Measurements from ENCODE around the gene FGFR1OP2. TPM values are rescaled to one million over a fixed set of nuclear protein-coding genes. Genes with fewer than 3 reads are reported as not detected.

The FGFR1OP2 gene
- polyA plus RNA-seq, 1 of the 3 experiments (the other 2 are of a cell fraction), result 20.6 TPM

- WGBS (ENCODE audit: low lambda C conversion rate), result 63% methylated on average over 1 of the region's 1 CpG
- CTCF ChIA-PET, result interaction anchor here (1.2 kb wide), 1 partner anchor 10 kb away, joined by 3 read pairs; no protein-coding TSS in a partner anchor
- TF ChIP-seq TAF1 (IDR thresholded peaks at IDR 0.05; ENCODE audit: borderline replicate concordance, low read depth, low read length) (no peak), FOXJ3 (CRISPR knock-in tag; IDR thresholded peaks at IDR 0.05) (no peak), TEAD4 (IDR thresholded peaks at IDR 0.05; ENCODE audit: borderline replicate concordance, insufficient read depth) (no peak), MXI1 (IDR thresholded peaks at IDR 0.05; ENCODE audit: low read depth, low read length) (0 out of 2 replicates have a peak, but pooled peaks have one; percentile 25), RCOR1 (IDR thresholded peaks at IDR 0.05; ENCODE audit: low read length) (peak; percentile 67), CHD2 (IDR thresholded peaks at IDR 0.05; ENCODE audit: low read length, partially characterized antibody) (no peak), RXRA (IDR thresholded peaks at IDR 0.05; ENCODE audit: borderline replicate concordance, low read depth) (no peak), FOSL2 (IDR thresholded peaks at IDR 0.05; ENCODE audit: borderline replicate concordance, low read depth) (no peak), MAX (IDR thresholded peaks at IDR 0.05; ENCODE audit: low read depth) (no peak), IRF3 (IDR thresholded peaks at IDR 0.05; ENCODE audit: low read depth, low read length) (no peak), RFX5 (IDR thresholded peaks at IDR 0.05; ENCODE audit: low read length) (no peak), ELF1 (IDR thresholded peaks at IDR 0.05) (no peak), MEF2A (IDR thresholded peaks at IDR 0.05; ENCODE audit: borderline replicate concordance, low read depth) (no peak), GATA2 (CRISPR knock-in tag; IDR thresholded peaks at IDR 0.05) (peak; percentile 70), POLR2AphosphoS5 (IDR thresholded peaks at IDR 0.05; ENCODE audit: low read depth, low read length) (no peak), SIN3A (IDR thresholded peaks at IDR 0.05; ENCODE audit: borderline replicate concordance, low read depth, low read length) (no peak)
Observed at GRCh38 chr12:26906704-26907103, 31.6 kb upstream of the FGFR1OP2 start.

More at GRCh38 chr12:26906704-26907103, 31.6 kb upstream of the FGFR1OP2 start:
- Histone ChIP-seq H3K9ac (no peak overlapping the region), H3K4me3 (ENCODE audit: low read depth in 2 of 2, low read length in 1 of 2) (no peak overlapping the region), H2AFZ (ENCODE audit: low read depth) (no peak overlapping the region), H3K27ac (ENCODE audit: low read depth in 2 of 2, low read length in 1 of 2) (peak overlapping the region in 1 of 2 experiments; percentile 93; a peak in 2 of 4 replicates), H3K4me1 (ENCODE audit: control insufficient read depth in 1 of 2, insufficient read depth in 2 of 2, low read depth in 1 of 2, low read length in 1 of 2) (peaks cover 0 to 12% of the 10 kb centered on the region in 2 experiments; a peak in 2 of 4 replicates), H3K27me3 (ENCODE audit: insufficient read depth) (no peaks in the 10 kb centered on the region), H3K9me3 (peaks cover 9% of the 10 kb centered on the region; the same call in 1 of the 2 replicates), H3K4me2 (no peak overlapping the region), H3F3A (replicated peaks; ENCODE audit: insufficient read depth) (peaks cover 6% of the 10 kb centered on the region), H4K20me1 (ENCODE audit: insufficient read depth) (no peaks in the 10 kb centered on the region), H3K9me2 (no peaks in the 10 kb centered on the region), H3K79me2 (ENCODE audit: insufficient read depth) (no peaks in the 10 kb centered on the region), H3K36me3 (replicated peaks in 1 of 2; ENCODE audit: control insufficient read depth in 1 of 2, insufficient read depth in 2 of 2, low read length in 1 of 2) (peaks cover 47 to 67% of the 10 kb centered on the region in 2 experiments)
- DNase-seq, result peak; percentile 10
- POLR2A ChIA-PET, result no interaction called here

Data from SK-N-SH (cell line).